HG02943 (cell line): ENCODE measurements around the gene GLOD4.
"Not testable (repeated sequence)": the region's sequence is repeated elsewhere in the genome, so short reads cannot be mapped to it uniquely, and the experiment has no call there.

ENCODE experiments used
- ATAC-seq: cut with Tn5 transposase; IDR thresholded peaks from one replicate; pipeline ENCODE4 v1.9.1; 2021; ENCODE audit warnings: mild to moderate bottlenecking, low read depth, moderate library complexity; ENCODE audit not compliant: unreplicated experiment

The GLOD4 gene

GRCh38 chr17:802901-803881 lies 21.1 kb upstream of the GLOD4 start:
- no peak for ATAC-seq

GRCh38 chr17:802481-802880 lies 20.4 kb upstream of the GLOD4 start:
- no peak for ATAC-seq

GRCh38 chr17:801660-802059 lies 19.6 kb upstream of the GLOD4 start:
- no peak for ATAC-seq

DNA sequence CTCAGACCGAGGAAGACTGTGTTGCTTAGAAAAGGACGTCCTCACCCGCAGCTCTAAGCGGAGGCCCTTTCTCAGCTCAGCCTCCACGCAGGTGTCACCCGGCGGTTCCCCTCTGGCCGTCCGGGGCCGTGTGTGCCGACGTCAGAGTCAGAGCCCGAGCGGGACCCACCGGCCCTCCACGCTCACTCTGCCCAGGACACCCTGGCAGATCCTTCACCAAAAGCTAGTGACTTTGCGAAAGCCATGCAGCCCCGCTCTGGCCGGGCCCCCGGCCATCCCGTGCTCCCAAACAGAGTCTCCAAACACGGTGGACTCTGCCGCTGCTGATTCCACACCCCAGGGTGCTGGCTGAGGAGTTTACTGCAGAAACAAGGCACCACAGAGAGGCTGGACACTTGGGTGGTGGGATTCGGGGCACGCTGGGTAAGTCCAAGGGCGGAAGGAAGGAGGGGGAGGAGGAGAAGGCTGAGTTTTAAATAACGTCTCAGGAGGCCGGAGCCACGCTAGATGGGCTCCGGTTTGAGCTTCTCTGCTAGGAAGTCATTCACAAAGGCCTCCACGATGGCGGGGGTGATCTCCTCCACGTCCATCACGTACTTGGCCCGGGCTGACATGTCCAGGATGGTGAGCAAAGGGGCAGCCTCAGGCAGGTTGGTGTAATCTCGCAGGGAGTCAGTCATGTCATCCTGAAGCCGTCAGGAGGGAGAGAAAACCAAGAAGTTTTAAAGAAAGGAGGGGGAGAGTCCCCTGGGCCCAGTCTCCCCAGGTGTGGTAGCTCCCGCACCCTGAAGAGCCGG lies 18.6 kb upstream of the GLOD4 start:
- ATAC-seq, result no peak

GRCh38 chr17:799261-799660 lies 17.2 kb upstream of the GLOD4 start:
- no peak for ATAC-seq

GRCh38 chr17:798246-798645 lies 16.2 kb upstream of the GLOD4 start:
- no peak for ATAC-seq

GRCh38 chr17:797236-797840 lies 15.3 kb upstream of the GLOD4 start:
- no peak for ATAC-seq

GRCh38 chr17:796609-797008 lies 14.5 kb upstream of the GLOD4 start:
- ATAC-seq, result no peak

GRCh38 chr17:795721-796120 lies 13.6 kb upstream of the GLOD4 start:
- ATAC-seq, result no peak

DNA sequence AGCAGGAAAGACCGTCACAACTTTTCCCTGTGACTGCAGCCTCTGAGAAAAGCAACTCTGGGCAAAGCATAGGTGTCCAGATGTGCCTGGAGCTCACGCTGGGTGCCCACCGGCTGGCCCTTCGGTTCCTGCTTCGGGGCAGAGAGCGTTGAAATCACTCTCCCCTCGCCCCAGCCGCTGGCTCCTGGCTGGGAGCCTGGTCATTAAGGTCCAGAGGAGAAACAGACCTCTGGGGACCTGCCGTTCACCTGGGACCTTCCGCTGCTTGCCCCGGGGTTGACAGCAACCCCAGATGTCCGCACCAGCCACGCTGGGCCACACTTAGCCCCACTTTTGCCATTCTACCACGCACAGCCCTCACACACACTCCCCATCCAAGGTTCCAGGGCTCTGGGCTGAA lies 13.2 kb upstream of the GLOD4 start:
- no peak for ATAC-seq

DNA sequence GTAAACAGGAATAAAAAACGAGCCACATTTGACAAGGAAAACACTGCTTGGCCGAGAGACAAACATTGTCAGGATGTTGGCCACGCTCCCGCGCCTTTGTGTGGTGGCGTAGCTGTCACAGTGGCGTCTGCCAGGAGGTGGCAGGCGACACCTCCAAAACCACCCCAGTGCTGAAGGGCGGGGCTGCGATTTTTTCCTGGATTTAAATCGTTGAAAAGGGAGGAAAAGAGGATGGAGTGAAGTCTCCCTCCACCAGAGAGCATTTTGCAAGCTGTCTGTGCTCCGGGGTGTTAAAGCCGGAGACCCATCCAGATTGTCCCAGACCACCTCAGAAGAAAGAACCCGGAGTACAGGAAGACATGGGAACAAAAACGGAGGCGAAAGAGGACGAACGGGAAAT lies 12.8 kb upstream of the GLOD4 start:
- ATAC-seq, result no peak

DNA sequence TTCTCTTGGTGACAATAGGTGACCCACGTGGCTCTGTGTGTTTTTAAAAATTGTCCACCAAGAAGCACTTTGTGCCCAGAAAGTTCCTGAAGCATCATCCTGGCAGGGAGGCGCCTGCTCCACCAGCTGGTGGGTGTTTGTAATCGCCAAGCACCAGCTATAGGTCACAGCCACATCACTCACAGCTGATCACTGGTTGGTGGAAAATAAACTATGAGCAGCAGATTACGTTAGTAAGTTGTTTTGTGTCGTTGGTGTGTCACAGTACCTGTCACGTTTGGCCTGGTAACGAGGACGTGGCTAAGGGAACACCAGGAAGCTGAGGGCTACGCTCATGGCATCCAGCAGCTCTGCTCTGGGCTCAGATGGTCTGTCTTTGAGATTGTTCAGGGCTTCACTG lies 10.2 kb upstream of the GLOD4 start:
- no peak for ATAC-seq

GRCh38 chr17:791829-792228 lies 9.7 kb upstream of the GLOD4 start:
- ATAC-seq, result no peak

DNA sequence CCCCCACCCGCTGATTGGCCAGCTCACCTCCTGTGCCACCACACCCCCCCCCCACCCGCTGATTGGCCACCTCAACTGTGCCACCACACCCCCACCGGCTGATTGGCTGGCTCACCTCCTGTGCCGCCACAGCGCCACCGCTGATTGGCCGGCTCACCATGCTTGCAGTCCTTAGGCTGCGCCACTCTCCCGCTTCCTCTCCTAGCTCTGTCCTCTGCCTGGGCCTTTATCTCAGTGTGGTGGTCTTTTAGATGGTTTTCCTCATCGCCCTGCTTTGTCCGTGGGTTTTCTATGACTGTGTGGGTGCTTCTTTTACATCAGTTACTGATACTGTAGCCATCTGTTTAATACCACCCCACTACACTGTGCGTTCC lies 8.8 kb upstream of the GLOD4 start:
- not testable (repeated sequence) for ATAC-seq

DNA sequence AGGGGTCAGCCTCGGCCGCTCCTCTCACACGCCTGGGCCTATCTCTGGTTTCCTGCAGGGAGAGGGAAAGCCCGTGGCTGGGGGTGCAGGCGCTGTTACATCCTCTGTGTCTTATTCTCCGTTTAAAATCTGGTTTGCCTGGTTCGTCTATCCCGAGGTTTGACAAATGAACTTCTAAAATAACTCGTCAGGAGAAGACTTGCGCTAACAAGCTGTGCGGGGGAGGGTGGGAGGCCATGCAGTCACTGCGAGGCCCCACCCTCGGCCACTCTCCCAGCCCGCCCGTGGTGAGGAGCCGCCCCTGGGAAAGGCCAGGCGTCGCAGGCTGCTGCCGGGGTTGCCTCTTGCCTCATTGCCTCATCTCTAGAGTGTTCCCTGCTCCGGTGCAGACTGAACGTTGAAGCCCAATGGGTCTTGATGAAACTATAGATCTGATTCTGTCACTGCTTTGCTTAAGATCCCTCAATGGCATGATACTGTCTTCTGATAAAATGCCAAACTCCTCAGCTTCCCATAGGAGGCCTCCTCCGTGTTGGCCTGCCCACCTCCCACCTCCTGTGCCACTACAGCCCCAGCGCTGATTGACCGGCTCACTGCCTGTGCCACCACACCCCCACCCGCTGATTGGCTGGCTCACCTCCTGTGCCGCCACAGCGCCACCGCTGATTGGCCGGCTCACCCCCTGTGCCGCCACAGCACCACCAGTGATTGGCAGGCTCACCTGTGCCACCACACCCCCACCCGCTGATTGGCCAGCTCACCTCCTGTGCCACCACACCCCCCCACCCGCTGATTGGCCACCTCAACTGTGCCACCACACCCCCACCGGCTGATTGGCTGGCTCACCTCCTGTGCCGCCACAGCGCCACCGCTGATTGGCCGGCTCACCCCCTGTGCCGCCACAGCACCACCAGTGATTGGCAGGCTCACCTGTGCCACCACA lies 8.1 kb upstream of the GLOD4 start:
- ATAC-seq, result not testable (repeated sequence)

GRCh38 chr17:789160-789840 lies 7.2 kb upstream of the GLOD4 start:
- ATAC-seq, result no peak

GRCh38 chr17:788551-788950 lies 6.5 kb upstream of the GLOD4 start:
- no peak for ATAC-seq

DNA sequence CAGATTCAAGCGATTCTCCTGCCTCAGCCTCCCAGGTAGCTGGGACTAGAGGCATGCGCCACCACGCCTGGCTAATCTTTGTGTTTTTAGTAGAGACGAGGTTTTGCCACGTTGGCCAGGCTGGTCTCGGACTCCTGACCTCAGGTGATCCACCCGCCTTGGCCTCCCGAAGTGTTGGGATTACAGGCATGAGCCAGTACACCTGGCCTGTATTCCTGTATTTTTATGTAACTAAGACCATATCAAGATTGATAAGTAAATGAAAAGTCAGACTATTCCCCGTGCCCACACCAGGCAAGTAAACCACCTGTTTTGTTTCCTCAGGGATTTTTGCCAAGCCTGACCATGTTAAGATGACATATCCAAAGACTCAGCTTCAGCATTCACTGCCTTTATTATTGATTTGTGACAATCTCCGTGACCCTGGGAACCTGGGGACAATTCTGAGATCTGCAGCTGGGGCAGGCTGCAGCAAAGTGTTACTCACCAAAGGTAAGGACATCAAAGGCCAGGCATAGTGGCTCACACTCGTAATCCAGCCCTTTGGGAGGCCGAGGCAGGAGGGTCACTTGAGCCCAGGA lies 5.7 kb upstream of the GLOD4 start:
- no peak for ATAC-seq

GRCh38 chr17:785901-786300 lies 3.8 kb upstream of the GLOD4 start:
- not testable (repeated sequence) for ATAC-seq
